ENCODE data around the gene FKTN.

Gene FKTN

GRCh38 chr9:105636331-105636730, 78.4 kb downstream of the FKTN start:
- no peak for DNase-seq

GRCh38 chr9:105637787-105638395, 80.0 kb downstream of the FKTN start:
- DNase-seq = no peak

DNA sequence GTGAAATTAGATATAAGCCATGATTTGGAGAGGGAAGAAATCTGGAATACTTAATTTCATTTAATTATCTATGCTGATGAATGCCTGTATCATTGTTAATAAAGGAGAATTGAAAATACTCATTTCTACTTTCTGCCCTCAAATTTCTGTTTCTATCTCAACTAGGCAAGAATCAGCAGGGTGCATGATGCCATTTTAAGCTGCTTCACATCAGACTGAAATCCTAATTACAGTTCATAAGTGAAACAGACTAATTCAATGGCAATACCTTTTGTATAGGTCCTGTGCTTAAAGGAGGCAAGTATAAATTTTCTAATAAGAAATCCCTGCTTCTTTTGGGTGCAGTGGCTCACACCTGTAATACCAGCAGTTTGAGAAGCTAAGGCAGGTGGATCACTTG, 82.0 kb downstream of the FKTN start:
- no peak for DNase-seq

- DNase-seq = no peak
Observed at GRCh38 chr9:105643795-105644194, 85.9 kb downstream of the FKTN start.

GRCh38 chr9:105646879-105647594, 89.1 kb downstream of the FKTN start:
- DNase-seq = no peak

DNA sequence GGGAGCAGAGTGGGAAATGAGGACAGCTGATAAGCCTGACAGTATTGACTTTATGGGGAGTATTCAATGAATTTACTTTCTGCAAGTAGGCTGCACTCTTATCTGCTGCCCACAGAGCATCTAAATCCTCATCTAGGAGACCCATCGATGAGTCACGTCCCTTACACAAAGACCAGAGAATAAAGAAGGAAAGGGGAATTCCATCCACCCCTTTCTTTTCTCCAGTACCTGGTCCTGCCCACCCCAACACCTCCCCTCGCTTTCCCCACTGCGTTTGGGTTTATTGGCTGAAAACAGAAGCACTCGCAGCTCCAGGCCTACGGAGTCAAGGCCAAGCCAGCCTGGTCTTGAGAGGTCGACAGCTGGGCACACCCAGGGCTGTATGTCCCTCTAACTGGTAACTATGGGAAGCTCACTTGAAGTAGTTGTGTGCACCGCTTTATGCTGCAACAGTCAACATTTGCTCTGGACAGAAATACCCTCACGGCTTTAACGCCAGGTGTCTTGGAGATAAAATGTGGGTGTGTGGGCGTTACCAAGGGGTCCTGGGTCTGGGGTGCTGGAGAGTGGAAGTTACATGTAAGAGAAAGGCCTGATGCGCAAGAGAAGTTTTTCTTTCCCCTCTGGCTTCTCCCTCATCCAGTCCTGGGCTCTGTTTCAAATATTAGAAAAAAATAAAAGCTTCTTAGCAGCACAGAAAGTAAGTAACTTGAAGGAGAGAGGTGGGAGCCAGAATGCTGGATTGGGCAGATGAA, 89.8 kb downstream of the FKTN start:
- no peak for DNase-seq

- DNase-seq = no peak
Observed at GRCh38 chr9:105651806-105652205, 93.9 kb downstream of the FKTN start.

GRCh38 chr9:105656131-105656921, 98.4 kb downstream of the FKTN start:
- DNase-seq = peak in 1 of 2 donors; percentile 7

GRCh38 chr9:105658351-105658750, 100.4 kb downstream of the FKTN start:
- no peak for DNase-seq

- no peak for DNase-seq
Observed at GRCh38 chr9:105661011-105661410, 103.1 kb downstream of the FKTN start.

DNA sequence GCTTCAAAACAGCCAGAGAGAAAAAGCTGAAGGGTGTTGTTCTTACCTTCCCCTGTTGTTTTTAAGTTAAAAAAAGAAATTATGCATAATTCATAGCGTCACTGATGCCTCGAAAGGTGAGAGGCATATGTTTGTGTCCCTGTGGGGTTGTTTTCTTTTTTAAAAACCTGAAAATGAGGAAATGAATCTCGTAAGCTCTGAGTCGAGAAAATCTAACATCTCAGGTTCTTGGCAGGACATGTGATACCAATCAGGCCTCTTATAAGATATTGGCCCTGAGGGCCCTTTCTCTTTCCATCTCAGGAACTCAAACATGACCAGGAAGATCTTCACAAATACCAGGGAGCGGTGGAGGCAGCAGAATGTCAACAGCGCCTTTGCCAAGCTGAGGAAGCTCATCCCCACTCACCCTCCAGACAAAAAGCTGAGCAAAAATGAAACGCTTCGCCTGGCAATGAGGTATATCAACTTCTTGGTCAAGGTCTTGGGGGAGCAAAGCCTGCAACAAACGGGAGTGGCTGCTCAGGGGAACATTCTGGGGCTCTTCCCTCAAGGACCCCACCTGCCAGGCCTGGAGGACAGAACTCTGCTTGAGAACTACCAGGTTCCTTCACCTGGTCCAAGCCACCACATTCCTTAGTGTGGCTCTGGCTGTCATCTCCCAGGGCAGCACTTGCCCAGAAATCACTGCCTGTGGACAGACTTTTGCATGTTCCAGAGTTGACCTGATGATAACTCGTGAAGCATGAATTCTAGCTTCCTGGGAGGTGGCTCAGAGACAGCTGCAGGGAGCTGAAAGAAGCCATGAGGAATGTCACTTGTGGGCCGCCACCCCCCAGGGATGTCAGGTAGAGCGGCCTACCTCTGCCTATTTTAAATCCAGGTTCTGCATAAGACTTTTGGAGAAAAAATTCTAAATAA, 104.5 kb downstream of the FKTN start, which contains the start of gene TAL2:
TSS of gene TAL2 (plus strand) at position 274 of the 921 bp plus-strand sequence. CDS start at position 314, 40 bp downstream.
- no peak for DNase-seq

GRCh38 chr9:105663914-105664313, 106.0 kb downstream of the FKTN start:
- no peak for DNase-seq

DNA sequence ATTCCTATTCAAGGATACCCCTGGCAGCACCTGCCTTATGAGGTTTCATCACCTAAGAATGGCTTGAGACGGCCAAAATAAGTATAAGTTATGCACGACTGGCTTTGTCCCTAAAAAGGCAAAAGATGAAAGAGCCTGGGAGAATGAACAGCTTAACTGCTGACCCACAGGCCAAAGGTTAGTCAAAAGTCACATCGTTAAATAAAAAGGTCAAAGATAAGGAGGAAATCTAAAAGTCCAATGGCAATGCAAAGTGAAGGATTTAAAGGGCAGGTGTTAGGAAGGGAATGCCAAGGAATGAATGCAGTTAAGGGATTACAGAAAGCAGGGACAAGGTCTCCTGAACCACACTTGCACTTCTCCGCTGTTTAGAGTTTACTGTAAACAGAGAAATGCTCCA, 109.9 kb downstream of the FKTN start:
- DNase-seq = no peak

- no peak for DNase-seq
Observed at GRCh38 chr9:105670315-105670714, 112.4 kb downstream of the FKTN start.

GRCh38 chr9:105670775-105671174, 112.8 kb downstream of the FKTN start:
- no peak for DNase-seq

DNA sequence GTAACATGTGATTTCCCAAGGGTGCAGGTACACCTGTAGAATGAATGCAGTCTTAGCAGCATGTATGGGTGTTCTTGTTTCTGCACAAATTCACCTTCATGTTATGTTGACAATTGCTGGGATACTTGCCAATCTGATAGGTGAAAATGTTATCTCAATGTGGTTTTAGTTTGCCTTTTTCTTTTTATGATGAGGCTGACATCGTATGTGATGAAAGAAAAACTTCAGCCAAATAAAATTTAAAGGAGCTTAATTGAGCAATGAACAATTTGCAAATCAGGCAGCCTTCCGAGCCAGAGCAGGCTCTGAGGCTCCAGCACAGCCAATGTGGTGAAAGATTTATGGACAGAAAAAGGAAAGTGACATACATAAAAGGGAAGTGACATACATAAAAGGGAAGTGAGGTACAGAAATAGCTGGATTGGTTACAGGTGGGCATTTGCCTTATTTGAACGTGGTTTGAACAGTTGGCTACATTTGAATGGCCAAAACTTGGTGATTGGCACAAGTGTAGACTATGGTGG, 114.8 kb downstream of the FKTN start:
- DNase-seq = peak in 1 of 2 donors; percentile 8

DNA sequence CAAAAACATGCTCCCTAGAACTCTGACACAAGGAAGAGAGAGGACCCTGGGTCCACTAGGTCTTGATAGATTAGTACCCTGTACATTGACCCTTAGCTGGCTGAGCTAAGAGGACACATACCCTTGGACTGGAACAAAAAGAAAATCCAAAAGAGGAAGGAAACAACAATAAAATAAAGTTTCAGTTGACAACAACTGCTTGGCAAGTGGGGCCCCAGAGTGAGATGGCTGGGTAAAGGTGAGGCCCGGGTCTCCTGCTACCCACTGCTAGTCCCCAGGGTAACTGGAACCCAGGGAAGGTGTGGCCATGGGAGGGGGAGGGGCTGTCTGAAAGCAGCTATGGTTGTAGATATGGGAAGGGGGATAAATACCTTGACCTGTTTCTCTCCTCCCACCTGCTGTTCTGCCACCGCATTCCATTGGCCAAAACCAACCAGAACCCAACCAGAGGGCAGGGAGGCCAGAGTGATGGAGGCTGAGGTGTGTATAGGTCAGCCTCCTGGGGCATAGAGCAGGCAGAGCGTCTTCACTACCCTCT, 116.0 kb downstream of the FKTN start:
- no peak for DNase-seq

DNA sequence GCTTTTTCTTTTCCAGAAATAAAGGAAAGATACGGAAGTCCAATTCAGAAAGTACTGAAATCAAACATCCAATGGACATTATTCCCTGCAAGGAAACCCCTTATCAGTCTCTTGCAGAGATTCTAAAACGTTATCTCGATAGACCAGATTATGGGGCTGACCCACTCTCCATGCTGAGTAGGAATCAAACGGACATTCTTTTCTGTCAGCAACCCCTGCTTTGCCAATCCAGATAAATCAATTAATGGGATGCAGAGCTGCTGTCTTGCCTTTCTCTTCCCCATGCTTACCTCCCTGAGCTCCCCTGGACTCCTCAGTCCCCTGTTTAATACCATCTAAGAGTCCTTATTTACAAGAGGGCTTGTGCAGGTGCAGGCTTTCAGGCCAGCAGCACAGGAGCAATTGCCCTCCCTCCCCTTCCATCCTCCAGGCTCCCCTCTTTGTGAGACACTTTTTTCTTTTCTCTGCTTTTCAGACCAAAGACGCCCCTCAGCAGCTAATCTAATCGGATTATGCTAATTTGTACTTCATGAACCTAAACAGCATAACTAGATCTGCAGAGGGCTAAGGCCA, 118.5 kb downstream of the FKTN start:
- no peak for DNase-seq

GRCh38 chr9:105678163-105678562, 120.2 kb downstream of the FKTN start:
- no peak for DNase-seq

DNA sequence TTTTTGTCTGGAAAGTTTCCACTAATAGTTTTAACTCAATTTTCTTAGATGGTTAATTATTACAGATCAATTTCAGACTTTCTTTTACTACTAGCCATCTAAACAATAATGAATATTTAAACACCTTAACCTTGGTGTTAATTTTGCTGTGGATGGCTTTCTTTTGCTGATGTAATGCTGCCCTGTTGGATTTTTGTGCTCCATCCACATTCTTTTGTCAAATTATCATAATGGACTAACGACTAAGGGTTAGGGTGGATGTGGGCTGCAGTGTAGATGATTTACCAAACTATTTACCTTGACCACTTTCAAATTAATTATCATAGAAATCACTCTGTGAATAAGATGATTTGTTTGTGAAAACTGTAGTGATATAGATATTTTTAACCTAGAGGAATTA, 120.8 kb downstream of the FKTN start:
- no peak for DNase-seq
